HG03354 (cell line): ENCODE measurements around the gene ACTN1.
A peak's percentile ranks its signal among the peaks of the same experiment; 100 is the strongest.
"Not testable (repeated sequence)": the region's sequence is repeated elsewhere in the genome, so short reads cannot be mapped to it uniquely, and the experiment has no call there.

Source experiments
- ATAC-seq: cut with Tn5 transposase; IDR thresholded peaks from one replicate; pipeline ENCODE4 v1.9.1; 2021; ENCODE audit warnings: mild to moderate bottlenecking; ENCODE audit not compliant: unreplicated experiment, poor library complexity, severe bottlenecking

The ACTN1 gene

DNA sequence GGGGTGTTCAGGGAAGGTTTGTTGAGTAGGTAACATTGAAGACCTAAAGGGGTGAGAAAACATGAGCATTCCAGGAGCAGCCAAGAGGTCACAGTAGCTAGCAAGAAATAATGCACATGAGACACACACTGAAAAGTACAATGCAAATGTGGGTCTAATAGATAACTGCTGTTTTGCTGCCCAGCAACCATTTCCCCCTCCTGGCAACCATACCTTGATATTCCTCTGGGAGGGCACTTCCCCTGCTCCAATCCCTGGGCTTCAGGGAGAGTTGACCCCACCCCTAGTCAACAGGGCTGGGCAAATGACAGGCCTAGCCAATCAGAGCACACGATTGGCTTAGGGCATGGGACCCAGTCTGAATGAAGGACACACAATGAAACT, 8.5 kb upstream of the ACTN1 start:
- ATAC-seq: no peak

DNA sequence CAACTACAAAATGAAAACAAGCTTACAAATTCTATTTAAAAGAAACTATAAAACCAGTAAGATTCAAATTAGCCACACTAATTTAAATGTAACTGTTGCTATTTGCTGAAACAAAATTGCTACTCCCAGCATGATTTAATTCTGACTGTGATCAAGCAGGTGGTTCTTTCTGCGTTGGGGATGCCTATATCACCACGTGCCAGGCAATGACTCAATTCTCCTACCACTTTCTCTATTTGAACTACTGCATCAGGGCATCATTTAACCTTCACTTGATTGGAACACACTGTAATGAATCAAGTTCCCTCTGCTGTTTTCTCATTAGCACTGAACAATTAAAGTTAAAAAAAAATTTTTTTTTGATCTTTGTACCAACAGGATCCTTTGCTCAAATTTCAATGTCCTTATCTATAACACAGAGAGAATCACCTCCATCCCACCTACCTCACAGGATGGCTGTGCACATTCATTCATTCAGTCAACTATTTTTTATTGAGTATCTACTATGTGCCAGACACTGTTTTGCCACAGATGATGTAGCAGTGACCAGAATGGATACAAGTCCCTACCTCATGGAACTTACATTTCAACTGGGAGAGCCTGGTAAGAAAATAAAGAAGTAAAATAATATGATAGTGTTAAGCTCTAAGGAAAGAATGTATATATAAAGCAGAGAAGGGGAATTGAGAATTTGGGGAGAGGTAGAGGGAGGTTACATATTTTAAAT, 8.0 kb upstream of the ACTN1 start:
- no peak for ATAC-seq

DNA sequence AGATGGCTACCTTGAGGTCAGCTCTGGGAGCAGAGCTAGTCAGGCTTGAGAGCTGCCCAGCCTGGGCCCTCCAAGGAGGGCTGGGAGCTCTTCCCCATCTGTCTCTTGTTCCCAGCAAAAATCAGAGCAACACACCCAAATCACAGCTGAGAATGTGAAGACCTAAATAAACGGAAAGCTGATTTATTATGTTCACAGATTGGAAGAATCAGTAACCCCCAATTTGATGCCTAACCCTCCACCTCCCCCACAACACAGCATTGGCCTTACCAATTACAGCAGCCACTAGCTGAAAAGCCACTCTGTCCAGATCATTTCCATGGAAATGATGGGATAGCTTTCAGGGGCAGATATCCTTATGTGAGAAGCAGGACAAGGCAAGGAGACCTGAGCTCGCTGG, 7.1 kb upstream of the ACTN1 start:
- ATAC-seq: no peak

DNA sequence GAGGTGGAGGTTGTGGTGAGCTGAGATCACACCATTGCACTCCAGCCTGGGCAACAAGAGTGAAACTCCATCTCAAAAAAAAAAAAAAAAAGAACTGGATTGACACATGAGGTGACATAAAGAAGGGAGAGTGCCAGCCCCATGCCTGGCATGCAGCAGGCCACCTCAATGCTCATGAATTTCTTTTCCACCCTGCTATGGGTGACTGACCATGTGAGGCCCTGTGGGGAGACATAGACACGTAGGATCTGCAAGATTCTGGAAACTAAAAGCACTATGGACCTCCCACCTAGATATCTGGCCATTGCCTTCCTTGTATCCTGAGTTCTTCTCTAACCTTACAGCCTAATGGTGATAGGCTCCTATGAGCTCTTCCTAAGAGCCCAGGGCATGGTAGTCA, 5.6 kb upstream of the ACTN1 start:
- ATAC-seq: no peak

DNA sequence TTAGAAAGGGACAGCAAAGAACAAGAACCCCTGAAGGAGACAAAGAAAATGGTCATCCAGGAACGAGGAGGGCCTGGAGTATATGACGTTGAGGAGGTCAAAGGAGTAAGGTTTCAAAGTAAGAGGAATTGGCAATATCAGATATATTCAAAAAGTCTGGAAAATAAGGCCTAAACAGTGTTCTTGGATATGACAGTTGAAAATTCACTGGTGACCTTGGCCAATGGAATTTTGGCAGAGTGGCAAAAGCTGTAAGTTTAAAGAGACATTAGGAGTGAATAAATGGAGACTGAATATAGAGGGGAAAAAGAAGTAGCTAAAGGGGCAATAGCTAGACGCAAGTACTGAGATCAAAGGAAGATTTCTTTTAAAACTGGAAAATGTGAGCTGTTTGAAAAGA, 4.1 kb upstream of the ACTN1 start:
- ATAC-seq: no peak

DNA sequence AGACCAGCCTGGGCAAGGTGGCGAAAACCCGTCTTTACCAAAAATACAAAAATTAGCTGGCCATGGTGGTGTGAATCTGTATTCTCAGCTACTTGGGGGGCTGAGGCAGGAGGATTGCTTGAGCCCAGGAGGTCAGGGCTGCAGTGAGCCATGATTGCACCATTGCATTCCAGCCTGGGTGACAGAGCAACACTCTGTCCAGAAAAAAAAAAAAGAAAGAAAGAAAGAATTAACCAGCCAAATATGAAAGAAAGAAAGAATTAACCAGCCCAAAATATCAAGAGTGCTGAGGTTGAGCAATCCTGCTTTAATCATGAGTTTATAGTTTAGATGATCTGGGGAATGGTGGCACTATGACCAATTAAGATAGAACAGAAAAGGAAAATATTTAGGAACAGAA, 3.5 kb upstream of the ACTN1 start:
- no peak for ATAC-seq

DNA sequence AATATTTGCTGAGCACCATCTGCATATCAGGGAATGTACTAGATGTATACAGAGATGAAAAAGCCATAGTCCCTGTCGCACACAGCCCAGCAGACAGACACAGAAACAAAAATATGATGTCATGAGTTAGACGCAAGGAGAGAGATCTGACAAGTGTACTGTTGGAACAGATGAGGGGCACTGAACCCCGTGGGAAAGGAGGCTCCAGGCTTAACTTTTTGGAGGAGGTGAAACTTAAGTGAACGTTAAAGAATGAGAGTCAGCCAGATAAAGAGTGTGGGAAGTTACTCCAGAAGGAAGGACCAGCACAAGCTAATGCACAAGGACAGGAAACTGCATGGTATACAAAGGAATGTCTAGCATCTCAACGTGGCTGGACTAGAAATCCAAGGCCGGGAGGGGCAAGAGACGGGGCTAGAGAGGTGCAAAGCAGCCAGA, 2.5 kb upstream of the ACTN1 start:
- no peak for ATAC-seq

DNA sequence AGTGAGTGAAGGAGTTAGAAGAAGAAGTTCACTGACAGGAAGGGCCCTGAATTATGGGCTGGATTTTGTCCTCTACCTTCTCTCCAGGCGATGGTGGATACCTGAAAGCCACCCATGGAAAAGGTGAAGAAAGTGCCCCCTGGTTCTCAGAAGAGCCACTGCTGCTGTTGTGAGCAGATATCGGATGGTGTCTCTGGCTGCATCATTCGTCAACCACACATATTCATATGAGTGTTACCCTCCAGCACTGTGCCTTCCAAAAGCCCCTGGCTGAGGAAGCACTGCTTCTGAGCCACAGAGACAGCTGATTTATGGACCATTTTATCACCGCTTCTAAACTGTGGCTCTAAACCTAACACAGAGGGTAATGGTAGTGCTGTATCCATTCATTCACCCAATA, 2.0 kb upstream of the ACTN1 start:
- no peak for ATAC-seq

DNA sequence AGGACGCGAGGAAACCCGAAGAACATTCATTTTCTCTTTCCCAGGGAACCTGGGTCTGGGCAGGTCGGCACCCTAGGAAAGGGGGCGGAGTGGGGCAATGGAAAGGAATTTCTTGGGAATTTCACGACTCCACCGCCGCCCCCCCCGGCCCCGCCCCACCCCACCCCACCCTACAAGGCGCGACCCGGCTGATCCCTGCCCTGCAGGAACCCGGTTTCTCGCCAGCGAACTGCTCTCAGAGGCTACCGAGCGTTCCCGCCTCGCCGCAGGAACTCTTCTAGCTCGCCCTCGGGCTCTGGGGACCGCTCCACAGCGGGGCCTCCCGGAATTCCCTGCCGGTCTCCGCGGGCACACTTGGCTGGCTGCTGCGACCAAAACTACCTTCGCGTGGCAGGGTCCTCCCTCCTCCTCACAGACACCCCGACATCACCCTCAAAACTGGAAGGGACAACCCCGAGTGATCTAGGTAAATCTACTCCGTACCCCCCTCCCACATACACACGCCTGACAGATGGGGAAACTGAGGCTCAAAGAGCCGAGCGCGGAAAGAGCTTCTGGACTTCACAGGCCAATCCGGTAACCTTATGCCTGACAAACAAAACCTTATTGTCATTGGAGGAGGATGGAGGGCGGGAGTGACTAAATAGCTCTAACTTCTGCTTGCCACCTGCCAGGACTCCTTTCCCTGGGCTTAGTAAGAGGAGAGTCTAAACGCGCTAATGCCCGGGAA, 785 bp upstream of the ACTN1 start:
- no peak for ATAC-seq

DNA sequence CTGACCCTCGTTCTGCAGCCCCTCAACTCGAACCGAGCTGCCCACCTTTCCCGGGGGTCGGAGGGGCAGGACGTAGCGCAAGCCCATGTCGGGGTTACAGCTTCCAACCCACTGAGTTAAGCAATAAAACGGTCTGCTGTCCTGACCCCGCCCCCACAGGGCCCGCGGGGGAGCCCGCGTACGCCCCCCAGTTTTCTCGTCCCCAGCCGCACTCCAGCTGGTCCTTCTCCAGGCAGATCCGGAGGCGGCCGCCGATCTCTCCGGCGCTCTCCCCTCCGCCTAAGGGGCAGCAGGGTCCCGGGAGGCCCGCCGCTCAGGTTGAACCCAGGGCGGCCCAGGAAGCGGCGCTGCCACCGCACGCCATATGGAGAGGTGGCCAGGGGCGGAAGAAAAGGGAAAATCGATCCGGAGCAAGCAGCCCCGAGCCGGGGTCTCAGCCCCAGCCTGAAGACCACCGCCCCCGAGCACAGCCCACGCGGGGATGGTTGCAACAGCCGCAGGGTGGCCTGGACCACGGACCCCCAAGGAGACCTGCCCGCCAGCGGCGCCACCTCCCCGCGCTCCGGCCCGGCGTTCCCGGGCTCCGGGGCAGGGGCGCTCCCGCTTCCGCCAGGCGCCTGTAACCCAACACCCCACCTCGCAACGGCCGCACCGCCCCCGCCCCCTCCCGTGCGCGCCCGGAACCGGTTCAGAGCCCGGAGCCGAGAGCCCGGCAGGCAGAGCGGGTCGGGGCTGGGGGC, 760 bp downstream of the ACTN1 start:
- ATAC-seq: peak; percentile 32

DNA sequence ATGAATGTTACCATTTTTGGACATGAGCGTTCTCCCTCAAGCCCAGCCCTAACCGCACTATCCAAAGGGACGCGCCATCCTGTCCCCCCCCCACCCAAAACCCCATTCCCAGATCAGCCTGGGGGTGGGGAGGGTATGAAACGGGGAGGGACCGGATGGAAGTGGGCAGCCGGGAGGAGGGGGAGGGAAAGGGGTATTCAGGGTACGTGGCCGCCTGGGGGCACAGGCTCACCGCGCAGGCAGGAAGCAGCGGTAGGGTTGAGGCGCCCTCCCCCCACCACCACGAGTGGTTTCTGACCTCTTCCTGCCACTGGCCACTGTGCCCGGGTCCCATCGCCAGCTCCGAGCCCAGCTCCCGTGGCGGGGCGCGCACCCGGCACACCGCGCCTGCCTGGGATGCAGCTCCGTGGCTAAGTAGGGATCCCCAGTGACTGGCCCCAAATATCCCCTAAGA, 1.4 kb downstream of the ACTN1 start:
- ATAC-seq: peak; percentile 40

DNA sequence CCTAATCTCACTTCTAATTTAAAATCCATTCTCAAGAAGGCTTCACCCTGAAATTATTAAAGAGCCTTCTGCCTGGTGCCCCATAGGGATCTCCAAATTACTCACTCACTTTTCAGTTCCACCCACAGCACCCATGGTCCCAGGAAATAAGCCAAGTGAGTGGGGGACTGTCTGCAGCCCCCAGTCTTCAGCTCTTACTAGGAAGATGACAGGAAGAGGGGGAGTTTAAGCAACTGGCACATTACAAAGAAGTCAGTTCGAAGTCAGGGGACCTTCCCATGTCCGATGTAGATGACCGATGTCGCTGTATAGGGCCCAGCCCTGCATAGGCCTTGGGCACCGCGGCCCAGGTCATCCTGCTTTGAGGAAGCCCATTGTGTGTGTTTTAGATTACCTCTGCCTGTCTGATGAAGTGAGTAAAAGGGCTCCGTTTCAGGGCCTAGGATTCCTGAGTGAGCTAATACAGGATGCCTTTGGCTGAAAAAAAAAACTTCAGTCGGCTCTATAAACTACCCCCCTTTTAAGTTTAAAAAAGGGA, 1.9 kb downstream of the ACTN1 start:
- ATAC-seq: no peak

DNA sequence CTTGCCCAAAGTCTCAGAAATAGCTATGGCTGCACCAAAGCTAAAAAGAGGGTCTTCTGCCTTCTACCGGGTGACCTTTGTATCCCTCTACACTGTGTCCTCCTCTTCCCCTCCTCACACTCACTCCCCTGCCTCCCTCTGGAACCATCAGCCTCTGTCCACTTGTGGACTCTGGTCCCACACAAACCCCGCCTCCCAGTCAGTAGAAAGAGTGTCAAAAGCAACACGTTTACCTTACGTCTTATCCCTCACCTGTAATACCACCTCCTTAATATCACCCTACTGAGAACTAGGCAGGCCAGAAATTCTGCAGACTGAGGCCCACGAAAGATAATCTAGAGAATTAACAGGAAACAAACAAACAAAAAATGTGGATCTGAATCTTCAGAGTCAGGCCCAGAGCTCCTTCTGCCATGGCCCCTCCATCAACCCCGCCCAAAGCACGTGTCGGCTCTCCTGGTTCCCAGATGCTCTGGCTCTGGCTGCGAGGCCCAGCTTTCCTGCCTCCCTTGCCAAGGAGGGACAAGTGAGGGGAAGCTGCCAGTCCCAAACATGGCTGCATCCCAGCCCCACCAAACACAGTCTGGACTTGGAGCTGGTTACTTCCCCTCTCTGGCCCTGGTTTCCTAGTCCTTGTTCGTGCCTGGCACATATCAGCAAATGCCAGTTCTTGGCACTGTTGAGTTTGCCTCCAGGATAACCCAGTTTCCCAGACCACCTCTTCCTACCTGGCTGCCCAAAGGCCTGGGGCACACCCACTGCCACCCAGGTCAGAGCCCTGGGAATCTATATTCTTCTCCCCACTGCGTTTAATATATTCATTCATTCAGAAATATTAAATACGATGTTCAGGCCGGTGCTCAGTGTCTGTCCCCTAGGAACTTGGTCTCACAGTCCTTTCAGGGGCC, 2.7 kb downstream of the ACTN1 start:
- no peak for ATAC-seq

DNA sequence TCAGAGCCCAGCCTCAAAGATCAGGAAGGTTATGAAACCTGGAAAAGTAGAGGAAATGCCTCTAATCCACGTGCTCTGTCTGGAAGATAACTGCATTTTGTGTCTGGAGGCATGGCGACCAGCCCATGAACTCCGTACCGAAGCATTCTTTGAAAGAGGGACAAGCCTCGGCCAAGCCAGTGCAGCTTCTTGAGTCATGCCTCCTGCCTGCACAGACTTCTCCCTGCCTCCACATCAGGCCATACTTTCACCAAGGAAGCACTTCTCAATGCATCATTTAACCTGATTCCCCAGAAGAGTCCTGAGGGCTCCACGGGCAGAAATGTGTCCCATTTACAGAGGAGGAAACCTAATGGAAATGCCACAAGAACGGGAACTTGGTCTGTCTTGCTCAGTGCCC, 3.4 kb downstream of the ACTN1 start:
- no peak for ATAC-seq

DNA sequence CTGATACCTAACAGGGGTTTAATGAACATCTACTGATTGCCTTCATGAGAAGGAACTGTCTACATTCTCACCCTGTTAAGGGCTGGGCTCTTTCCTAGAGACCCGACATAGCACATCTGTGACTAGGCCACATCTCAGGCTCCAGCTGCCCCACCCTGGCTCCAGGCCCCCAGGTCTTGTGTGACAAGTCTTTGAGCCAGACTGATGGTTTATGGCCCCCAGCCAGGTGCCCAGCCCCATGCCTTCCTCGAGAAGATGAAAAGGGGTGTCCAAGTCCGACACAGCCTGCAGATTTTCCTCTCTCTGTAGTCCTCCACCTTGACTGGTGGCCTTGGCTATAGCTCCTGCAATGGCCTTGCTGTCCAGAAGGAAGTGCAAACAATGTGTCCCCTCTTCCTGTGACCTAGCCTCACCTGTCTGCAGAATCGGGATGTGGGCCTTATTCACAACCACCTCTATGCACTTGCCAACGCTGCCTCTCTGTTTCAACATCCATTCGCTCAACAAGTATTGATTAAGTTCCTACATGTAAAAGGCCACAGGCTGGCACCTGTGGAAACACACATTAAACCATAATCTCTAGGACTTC, 4.2 kb downstream of the ACTN1 start:
- no peak for ATAC-seq

DNA sequence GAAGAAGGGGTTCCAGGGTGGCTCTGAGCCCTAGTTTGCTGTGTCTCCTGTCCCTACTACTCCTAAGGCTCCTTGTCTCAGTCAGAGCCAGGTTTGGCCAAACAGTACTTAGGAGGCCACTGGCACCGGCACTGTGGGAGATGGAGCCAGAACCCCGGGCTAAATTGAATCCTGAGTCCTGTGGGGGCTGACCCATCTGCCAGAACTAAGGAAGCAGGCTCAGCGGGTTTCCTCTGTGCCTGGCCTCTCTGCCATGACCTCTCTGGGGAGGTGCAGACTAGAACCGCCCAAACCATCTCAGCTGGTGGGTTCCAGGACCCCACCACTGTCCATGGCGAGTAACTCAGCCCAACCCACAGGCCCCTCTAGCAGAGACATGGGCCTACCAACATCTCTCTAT, 5.5 kb downstream of the ACTN1 start:
- no peak for ATAC-seq

DNA sequence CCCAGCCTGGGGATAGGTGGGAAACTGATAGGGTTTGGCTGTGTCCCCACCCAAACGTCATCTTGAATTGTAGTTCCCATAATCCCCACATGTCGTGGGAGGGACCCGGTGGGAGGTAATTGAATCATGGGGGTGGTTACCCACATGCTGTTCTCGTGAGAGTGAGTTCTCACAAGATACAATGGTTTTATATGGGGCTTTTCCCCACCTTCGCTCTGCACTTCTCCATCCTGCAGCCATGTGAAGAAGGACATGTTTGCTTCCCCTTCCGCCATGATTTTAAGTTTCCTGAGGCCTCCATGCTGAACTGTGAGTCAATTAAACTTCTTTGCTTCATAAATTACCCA, 5.9 kb downstream of the ACTN1 start:
- not testable (repeated sequence) for ATAC-seq

DNA sequence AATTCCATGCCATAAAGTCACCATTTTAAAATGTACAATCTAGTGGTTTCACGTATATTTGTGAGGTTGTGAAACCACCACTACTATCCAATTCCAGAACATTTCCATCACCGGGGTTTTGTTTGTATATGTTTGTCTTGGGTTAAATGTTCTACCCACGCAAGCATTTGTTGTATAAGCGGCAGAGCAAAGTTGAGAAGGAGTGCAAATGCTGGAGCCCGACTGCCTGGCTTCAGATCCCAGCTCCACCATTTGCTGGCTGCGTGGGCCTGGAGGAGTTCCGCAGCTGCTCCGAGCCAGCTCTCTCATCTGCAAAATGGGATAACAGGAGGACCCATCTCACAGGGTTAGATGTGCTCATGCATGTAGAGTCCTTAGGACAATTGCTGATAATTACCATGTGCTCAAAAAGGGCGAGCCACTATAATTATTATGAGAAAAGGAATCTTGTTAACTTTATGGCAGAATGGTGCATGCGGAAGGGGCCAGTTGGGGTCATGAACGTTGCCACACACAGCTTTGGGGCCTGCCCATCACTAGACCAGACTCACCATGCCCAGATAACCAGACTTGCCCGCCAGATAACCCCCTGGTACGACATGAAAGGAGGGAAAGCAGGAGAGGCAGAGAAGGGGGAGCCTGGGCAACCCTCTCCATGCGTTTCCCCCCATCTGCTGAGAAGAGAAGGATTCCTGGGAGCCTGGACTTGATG, 6.4 kb downstream of the ACTN1 start:
- no peak for ATAC-seq
